ENCODE data around the gene MPZL3. TPM values are rescaled to one million over a fixed set of nuclear protein-coding genes. Genes with fewer than 3 reads are reported as not detected.

MPZL3 gene
- total RNA-seq, 1 experiment from 2014 or later = 8.7 TPM

GRCh38 chr11:118207079-118207478 is 45.1 kb downstream of the MPZL3 start:
- Histone ChIP-seq H3K9me2 (ENCODE audit: insufficient read depth) (no peaks in the 10 kb centered on the region), H2AFZ (ENCODE audit: low read depth, low read length, poor library complexity, severe bottlenecking) (no peak overlapping the region), H3K4me3 (replicated peaks in 1 of 2; ENCODE audit: low read depth in 1 of 2, low read length in 2 of 2) (no peak overlapping the region), H3K36me3 (ENCODE audit: control insufficient read depth in 1 of 2, insufficient read depth in 2 of 2, low read length in 2 of 2) (no peaks in the 10 kb centered on the region), H3K4me1 (ENCODE audit: control insufficient read depth in 1 of 2, insufficient read depth in 2 of 2, low read length in 2 of 2) (no peaks in the 10 kb centered on the region), H4K20me1 (ENCODE audit: insufficient read depth) (no peaks in the 10 kb centered on the region), H3K27me3 (ENCODE audit: insufficient read depth, low read length) (no peaks in the 10 kb centered on the region), H3K79me2 (ENCODE audit: insufficient read depth, low read length) (no peaks in the 10 kb centered on the region), H3K4me2 (ENCODE audit: low read length) (no peak overlapping the region), H3K27ac (ENCODE audit: low read depth, low read length) (no peak overlapping the region), H3K9me3 (ENCODE audit: control insufficient read depth in 1 of 2, insufficient read depth in 1 of 2, low read depth in 1 of 2, low read length in 2 of 2) (no peaks in the 10 kb centered on the region), H3K9ac (ENCODE audit: low read length) (no peak overlapping the region)
- no peak for ATAC-seq
- TF ChIP-seq EZH2phosphoT487 (IDR thresholded peaks at IDR 0.05; ENCODE audit: borderline replicate concordance) (no peak), FOSL1 (IDR thresholded peaks at IDR 0.05; ENCODE audit: low read depth) (no peak), SIN3A (IDR thresholded peaks at IDR 0.05; ENCODE audit: low read depth) (no peak), ELF1 (IDR thresholded peaks at IDR 0.05; ENCODE audit: borderline replicate concordance, low read depth) (no peak), POLR2A (IDR thresholded peaks at IDR 0.05; ENCODE audit: borderline replicate concordance, extremely low read depth, insufficient read depth, insufficient read length) (no peak), TCF7L2 (IDR thresholded peaks at IDR 0.05; ENCODE audit: borderline replicate concordance, extremely low read depth, insufficient read depth, insufficient read length) (no peak), ZBTB33 (IDR thresholded peaks at IDR 0.05; ENCODE audit: extremely low read depth, insufficient replicate concordance, low read length) (no peak), MAX (IDR thresholded peaks at IDR 0.05) (no peak), RAD21 (IDR thresholded peaks at IDR 0.05; ENCODE audit: low read depth) (no peak), REST (IDR thresholded peaks at IDR 0.05; ENCODE audit: low read depth) (no peak), SP1 (IDR thresholded peaks at IDR 0.05; ENCODE audit: low read depth) (no peak), CEBPB (IDR thresholded peaks at IDR 0.05; ENCODE audit: low read depth) (no peak), POLR2AphosphoS5 (IDR thresholded peaks at IDR 0.05; ENCODE audit: low read depth, low read length) (no peak), ZNF274 (IDR thresholded peaks at IDR 0.05; ENCODE audit: low read depth, low read length) (no peak), CBX3 (IDR thresholded peaks at IDR 0.05; ENCODE audit: low read depth) (no peak), EGR1 (IDR thresholded peaks at IDR 0.05; ENCODE audit: low read depth) (no peak), EZH2 (IDR thresholded peaks at IDR 0.05) (no peak), ATF3 (IDR thresholded peaks at IDR 0.05) (no peak)
- no peak for DNase-seq (ENCODE audit: low read depth, low spot score)
- ChIA-PET POLR2A (no interaction called here), RAD21 (ENCODE audit: low non-redundant PET in 1 of 2, low total read pairs in 2 of 2, uncharacterized antibody in 2 of 2, unreplicated experiment in 2 of 2) (no interaction called here), CTCF (interaction anchor here (0.5 to 0.9 kb wide), 2 partner anchors 9 to 229 kb away, joined by 3 to 5 read pairs; partner anchors contain the start of gene KMT2A)
- no TSS peak for BruUV-seq (replicated peaks)
- intact Hi-C loops (cut with micrococcal nuclease) = no loop called here
